Peyer's patch (tissue), 4 donors: ENCODE results near the gene MIB1. TPM values are rescaled to one million over a fixed set of nuclear protein-coding genes. Genes with fewer than 3 reads are reported as not detected.
"Not testable (repeated sequence)": the region's sequence is repeated elsewhere in the genome, so short reads cannot be mapped to it uniquely, and the experiment has no call there.

ENCODE experiments used
- DNase-seq, 3 donors: peaks; one replicate each; pipeline ENCODE4 v3.0.0-alpha.2; 2017 to 2019
- H3K27ac ChIP-seq, 4 donors: fragments of 200-600 bp; sonication (generic); one replicate each; pipeline ENCODE4 v1.5.1; 2016 to 2019
- H3K27me3 ChIP-seq, 2 donors: fragments of 200-600 bp; sonication (generic); one replicate each; pipeline ENCODE4 v1.5.1; 2019
- H3K36me3 ChIP-seq, 3 donors: fragments of 200-600 bp; sonication (generic); one replicate each; pipeline ENCODE4 v1.5.1; 2016 to 2019
- H3K4me1 ChIP-seq, 4 donors: fragments of 200-600 bp; sonication (generic); one replicate each; pipeline ENCODE4 v1.5.1; 2016 to 2019
- H3K4me3 ChIP-seq, 4 donors: fragments of 200-600 bp; sonication (generic); 1 replicate in 3 of 4; 2 replicates in 1 of 4; pipeline ENCODE4 v1.5.1; 2016 to 2019; ENCODE audit warnings: mild to moderate bottlenecking in 1 of 4
- H3K9me3 ChIP-seq, 4 donors: fragments of 200-600 bp; sonication (generic); one replicate each; pipeline ENCODE4 v1.5.1; 2016 to 2019; ENCODE audit warnings: mild to moderate bottlenecking in 1 of 4
- CTCF ChIP-seq, 6 experiments: fragments of 450-650 bp in 4 of 6; fragments of 200-600 bp in 2 of 6; sonication (generic) in 1 of 6; IDR thresholded peaks; one replicate each; pipeline ENCODE4 v1.5.1; 2017 to 2019; ENCODE audit warnings: antibody characterized with exemption in 6 of 6, mild to moderate bottlenecking in 3 of 6, moderate library complexity in 1 of 6
- POLR2A ChIP-seq, 2 donors: fragments of 450-650 bp; IDR thresholded peaks; one replicate each; pipeline ENCODE4 v1.5.1; 2017; ENCODE audit warnings: antibody characterized with exemption in 2 of 2, mild to moderate bottlenecking in 2 of 2, moderate library complexity in 2 of 2
- total RNA-seq, 4 donors: library from RNA; depleted of rRNA; stranded (reverse); fragments of >200 nt; gene quantifications; one replicate each; pipeline ENCODE4 v1.1.0, GENCODE V29; 2016

The MIB1 gene
- total RNA-seq, 4 donors from 2014 or later: 13.8 to 47.0 (median 18.3) TPM

DNA sequence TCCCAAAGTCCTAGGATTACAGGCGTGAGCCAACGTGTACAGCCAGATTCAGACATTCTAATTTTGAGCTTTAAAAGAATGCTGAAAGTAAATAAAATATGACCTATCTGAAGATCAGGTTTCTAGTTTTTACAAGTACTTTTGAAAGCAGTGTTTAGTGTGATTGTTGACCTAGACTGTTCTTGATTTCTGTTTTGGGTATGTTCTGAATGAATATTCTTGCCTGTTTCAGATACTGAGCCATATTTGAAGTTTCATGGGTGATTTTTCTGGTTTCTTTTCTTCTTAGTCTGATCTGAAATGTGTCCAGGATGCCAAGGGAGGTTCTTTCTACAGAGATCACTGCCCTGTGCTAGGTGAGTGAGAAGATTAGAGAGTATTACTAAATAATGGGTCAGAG is 37.2 kb downstream of the MIB1 start:
- Histone ChIP-seq H3K4me3 (no peak overlapping the region), H3K36me3 (peaks cover 0 to 38% (median 2%) of the 10 kb centered on the region in 3 donors), H3K9me3 (no peaks in the 10 kb centered on the region), H3K27me3 (no peaks in the 10 kb centered on the region), H3K4me1 (no peaks in the 10 kb centered on the region), H3K27ac (no peak overlapping the region)
- DNase-seq: no peak
- TF ChIP-seq CTCF (IDR thresholded peaks at IDR 0.05) (no peak), POLR2A (IDR thresholded peaks at IDR 0.05) (no peak)

DNA sequence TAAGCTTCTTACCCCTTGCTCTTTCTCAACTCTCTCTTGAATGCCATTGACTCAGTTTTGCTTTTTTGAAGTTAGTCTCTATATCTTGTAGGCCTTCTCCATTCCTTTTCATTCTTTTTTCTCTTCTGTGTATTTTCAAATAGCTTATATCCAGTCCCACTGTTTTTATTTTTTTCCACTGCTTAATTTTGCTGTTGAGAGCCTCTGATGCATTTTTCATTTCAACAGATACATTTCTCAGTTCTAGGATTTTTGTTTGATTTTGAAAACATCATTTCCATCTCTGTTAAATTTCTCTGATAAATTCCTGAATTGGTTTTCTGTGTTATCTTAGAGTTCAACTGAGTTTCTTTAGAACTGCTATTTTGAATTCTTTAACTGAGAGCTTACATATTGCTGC is 45.9 kb downstream of the MIB1 start:
- no peak for DNase-seq
- Histone ChIP-seq H3K9me3 (no peaks in the 10 kb centered on the region), H3K27ac (no peak overlapping the region), H3K27me3 (no peaks in the 10 kb centered on the region), H3K4me1 (no peaks in the 10 kb centered on the region), H3K4me3 (no peak overlapping the region), H3K36me3 (peaks cover 0 to 49% (median 0%) of the 10 kb centered on the region in 3 donors)
- TF ChIP-seq CTCF (IDR thresholded peaks at IDR 0.05) (no peak), POLR2A (IDR thresholded peaks at IDR 0.05) (no peak)

DNA sequence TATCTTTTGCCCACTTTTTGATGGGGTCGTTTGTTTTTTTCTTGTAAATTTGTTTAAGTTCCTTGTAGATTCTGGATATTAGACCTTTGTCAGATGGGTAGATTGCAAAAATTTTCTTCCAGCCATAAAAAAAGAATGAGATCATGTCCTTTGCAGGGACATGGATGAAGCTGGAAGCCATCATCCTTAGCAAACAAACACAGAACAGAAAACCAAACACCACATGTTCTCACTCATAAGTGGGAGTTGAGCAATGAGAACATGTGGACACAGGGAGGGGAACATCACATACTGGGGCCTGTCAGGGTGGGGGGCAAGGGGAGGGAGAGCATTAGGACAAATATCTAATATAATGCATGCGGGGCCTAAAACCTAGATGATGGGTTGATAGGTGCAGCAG is 55.5 kb downstream of the MIB1 start:
- H3K4me1 ChIP-seq, H3K27ac ChIP-seq, H3K36me3 ChIP-seq, H3K9me3 ChIP-seq, H3K4me3 ChIP-seq, DNase-seq, H3K27me3 ChIP-seq: not testable (repeated sequence)

DNA sequence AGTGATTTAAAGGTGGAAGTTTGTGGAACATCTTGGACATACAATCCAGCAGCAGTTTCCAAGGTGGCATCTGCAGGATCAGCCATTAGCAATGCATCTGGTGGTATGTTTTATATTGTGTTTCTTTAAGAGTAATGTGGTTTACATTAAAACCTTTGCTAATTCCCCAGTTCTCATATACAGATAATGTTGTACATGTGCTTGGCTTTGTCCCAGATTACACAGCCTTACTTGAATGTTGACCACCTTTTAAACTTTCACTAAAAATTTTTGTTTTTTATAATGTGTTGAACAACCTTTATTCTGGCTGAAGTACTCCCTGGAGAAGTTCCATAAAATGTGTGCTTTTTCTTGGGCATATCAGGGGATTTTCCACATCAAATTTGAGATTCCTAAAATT is 57.5 kb downstream of the MIB1 start:
- H3K4me1 ChIP-seq: no peaks in the 10 kb centered on the region
- no peaks in the 10 kb centered on the region for H3K9me3 ChIP-seq
- TF ChIP-seq CTCF (IDR thresholded peaks at IDR 0.05) (no peak), POLR2A (IDR thresholded peaks at IDR 0.05) (no peak)
- no peak overlapping the region for H3K27ac ChIP-seq
- DNase-seq: no peak
- H3K27me3 ChIP-seq: no peaks in the 10 kb centered on the region
- peaks cover 0 to 4% (median 0%) of the 10 kb centered on the region in 3 donors for H3K36me3 ChIP-seq
- H3K4me3 ChIP-seq: no peak overlapping the region

GRCh38 chr18:21799721-21800120 is 59.1 kb downstream of the MIB1 start:
- Histone ChIP-seq H3K27me3 (no peaks in the 10 kb centered on the region), H3K4me3 (no peak overlapping the region), H3K27ac (no peak overlapping the region), H3K4me1 (no peaks in the 10 kb centered on the region), H3K9me3 (no peaks in the 10 kb centered on the region), H3K36me3 (peaks cover 0 to 4% (median 0%) of the 10 kb centered on the region in 3 donors)
- no peak for DNase-seq
- TF ChIP-seq CTCF (IDR thresholded peaks at IDR 0.05) (no peak), POLR2A (IDR thresholded peaks at IDR 0.05) (no peak)

DNA sequence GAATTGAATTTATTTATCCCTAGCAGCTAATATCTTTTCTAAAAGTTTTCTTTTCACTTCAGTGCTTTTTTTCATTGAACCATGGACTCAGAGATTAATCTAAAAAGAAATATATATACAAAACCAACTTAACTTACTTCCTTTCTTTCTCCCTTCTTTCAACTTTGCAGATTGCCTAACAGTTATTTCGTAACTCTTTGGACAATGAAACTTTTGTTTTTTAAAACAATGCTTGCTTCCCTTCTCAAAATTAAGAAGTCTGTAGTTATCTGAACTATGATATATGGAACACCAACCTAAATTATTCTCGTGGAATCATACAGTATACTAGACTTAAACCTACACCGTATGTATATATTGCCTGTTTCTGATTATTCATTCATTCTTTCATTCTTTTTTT is 62.9 kb downstream of the MIB1 start:
- no peak for DNase-seq
- Histone ChIP-seq H3K36me3 (peaks cover 0 to 11% (median 0%) of the 10 kb centered on the region in 3 donors), H3K27ac (no peak overlapping the region), H3K27me3 (no peaks in the 10 kb centered on the region), H3K9me3 (no peaks in the 10 kb centered on the region), H3K4me3 (no peak overlapping the region), H3K4me1 (no peaks in the 10 kb centered on the region)
- no peak for TF ChIP-seq CTCF (IDR thresholded peaks at IDR 0.05)
- TF ChIP-seq POLR2A (IDR thresholded peaks at IDR 0.05): no peak
